OCI-LY3 (cell line): ENCODE data around the gene SLC39A6.

Source experiments
- CTCF ChIP-seq: fragments of 200-600, 300-600 bp; sonication (generic); IDR thresholded peaks from 2 replicates; pipeline ENCODE4 v1.5.1; 2014; ENCODE audit warnings: antibody characterized with exemption, low read length, low read depth
- EZH2phosphoT487 ChIP-seq: fragments of 200-600 bp; shearing (Covaris generic); IDR thresholded peaks from 2 replicates; pipeline ENCODE4 v1.6.1; 2018; ENCODE audit warnings: antibody characterized with exemption, mixed run types, low read depth

GRCh38 chr18:36086186-36086585, 43.0 kb downstream of the SLC39A6 start:
- TF ChIP-seq CTCF: no peak
- TF ChIP-seq EZH2phosphoT487: no peak
